ENCODE data around the gene IER3.
"Not testable (repeated sequence)": the region's sequence is repeated elsewhere in the genome, so short reads cannot be mapped to it uniquely, and the experiment has no call there.

IER3 gene

DNA sequence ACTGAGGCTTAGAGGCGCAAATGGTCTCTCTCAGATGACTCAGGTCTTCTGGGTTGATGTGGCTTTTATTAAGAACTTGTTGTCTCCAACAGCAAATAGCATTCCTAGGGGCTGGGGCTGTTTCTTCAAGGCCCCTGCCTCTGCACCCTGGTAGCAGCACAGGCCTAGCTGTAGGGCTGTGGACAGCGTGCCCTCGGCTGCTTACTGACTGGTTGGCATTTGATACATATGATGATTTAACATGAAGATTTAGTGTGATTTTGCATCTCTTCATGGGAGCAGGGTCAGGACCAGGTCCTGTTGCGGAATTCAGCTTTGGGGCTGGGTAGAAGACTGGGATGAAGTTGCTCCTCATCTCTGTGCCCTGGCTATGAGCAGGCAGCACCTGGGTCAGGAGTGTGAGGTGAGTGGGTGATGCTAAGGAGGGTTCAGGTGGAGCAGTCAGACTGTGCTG lies 24.3 kb upstream of the IER3 start:
- no peak for DNase-seq (ENCODE audit: low spot score)

GRCh38 chr6:30767944-30768301 lies 23.6 kb upstream of the IER3 start:
- no peak for DNase-seq (ENCODE audit: low spot score)

- no peak for DNase-seq (ENCODE audit: low spot score)
These were observed 23.0 kb upstream of the IER3 start for GRCh38 chr6:30767158-30767943.

GRCh38 chr6:30766461-30767157 lies 22.3 kb upstream of the IER3 start:
- no peak for DNase-seq (ENCODE audit: low spot score)

- not testable (repeated sequence) for DNase-seq (ENCODE audit: low spot score)
These were observed 21.1 kb upstream of the IER3 start for GRCh38 chr6:30765495-30765894.

DNA sequence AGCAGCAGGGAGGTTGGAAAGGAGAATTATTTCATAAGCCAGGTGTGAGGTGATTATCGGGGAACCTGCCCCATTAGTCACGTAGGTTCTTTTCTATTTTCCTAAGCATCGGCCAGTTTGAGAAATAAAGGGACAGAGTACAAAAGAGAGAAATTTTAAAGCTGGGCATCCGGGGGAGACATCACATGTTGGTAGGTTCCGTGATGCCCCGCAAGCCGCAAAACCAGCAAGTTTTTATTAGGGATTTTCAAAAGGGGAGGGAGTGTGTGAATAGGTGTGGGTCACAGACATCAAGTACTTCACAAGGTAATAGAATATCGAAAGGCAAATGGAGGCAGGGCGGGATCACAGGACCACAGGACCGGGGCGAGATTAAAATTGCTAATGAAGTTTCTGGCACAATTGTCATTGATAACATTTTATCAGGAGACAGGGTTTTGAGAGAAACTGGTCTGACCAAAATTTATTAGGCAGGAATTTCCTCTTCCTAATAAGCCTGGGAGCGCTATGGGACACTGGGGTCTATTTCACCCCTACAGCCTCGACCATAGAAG lies 20.2 kb upstream of the IER3 start:
- DNase-seq (ENCODE audit: low spot score): not testable (repeated sequence)

DNA sequence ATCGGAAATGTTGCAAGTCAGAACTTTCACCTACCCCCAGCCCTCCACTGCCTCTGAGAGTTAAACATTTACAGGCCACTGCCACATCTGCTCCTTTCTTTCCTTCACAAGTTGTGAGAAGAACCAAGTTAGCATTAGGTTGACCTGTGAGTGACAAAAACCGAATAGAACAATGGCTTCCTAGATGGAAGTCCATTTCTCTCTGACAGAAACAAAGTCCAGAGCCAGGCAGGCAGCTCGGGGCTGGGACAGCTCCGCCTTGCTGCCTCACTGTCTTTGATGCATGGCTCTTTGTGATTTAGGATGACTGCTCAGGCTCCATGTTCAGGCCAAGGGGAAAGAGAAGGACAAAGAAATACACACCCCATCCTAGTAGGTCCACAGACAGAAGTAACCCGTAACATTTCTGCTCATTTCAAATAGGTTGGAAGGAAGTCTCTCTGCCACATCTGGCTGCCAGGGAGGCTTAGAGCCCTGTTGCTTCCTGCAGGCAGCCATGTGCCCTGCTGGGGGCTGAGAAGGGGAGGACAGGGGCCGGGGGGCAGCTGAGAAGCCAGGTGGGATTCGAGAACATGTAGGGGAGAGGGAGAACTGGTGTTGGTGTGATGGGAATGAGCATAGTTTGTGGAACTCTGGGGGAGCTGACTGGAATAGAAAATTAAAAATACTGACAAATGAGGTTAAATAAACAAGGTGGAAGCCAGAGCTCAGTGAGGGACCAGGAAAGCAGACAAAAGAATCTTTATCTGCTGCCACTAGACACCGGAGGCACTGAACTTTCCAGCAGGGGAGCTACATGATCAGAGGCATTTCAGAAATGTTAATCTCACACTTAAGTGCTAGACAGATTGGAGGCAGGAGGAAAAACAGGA lies 19.5 kb upstream of the IER3 start:
- DNase-seq (ENCODE audit: low spot score): no peak

- no peak for DNase-seq (ENCODE audit: low spot score)
These were observed 18.8 kb upstream of the IER3 start for GRCh38 chr6:30763155-30763617.

- DNase-seq (ENCODE audit: low spot score): no peak
These were observed 17.6 kb upstream of the IER3 start for GRCh38 chr6:30761791-30762429.

DNA sequence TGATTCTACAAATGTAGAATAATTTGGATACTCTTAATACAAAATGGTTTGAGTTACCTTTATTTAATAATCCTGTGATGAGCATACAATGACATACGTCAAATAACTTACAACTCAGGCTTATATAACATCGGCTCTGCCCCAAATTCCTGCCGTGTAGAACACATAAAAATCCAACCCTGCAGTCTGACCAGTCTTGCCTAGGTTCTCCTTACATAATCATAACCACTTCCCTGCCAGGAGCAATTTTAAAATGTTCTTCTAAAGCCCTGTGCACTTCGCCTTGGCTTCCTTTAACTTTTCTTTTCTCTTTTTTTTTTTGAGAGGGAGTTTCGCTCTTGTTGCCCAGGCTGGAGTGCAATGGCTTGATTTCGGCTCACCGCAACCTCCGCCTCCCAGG lies 16.2 kb upstream of the IER3 start:
- DNase-seq (ENCODE audit: low spot score): no peak

- DNase-seq (ENCODE audit: low spot score): no peak
These were observed 15.4 kb upstream of the IER3 start for GRCh38 chr6:30759575-30760239.

DNA sequence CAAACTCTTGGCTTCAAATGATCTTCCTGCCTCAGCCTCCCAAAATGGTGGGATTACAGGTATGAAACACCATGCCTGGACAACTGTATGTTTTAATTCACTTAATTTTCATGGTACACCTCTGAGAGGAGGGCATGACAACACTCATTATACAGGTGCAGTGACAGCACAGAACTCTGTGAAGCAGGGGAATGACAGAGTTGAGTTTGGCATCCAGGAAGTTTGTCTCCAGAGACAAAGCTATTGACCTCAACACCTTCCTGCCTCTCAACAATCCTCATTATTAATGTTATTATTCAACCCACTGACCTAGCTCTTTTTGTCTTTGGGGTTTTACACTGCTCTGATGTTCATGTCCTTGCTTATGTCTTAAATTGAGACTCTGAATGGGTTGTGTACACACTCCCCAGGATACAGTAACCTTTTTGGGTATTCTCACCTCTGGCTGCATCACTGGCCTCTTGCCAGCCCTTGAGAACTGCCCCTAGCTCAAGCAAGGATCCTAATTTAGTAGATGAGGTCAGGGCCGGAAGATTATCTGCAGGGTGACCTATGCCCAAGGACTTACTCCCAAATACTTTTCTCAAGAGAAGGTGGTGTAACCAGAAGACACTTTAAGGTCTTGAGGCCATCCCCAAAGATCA lies 13.0 kb upstream of the IER3 start:
- no peak for DNase-seq (ENCODE audit: low spot score)

- DNase-seq (ENCODE audit: low spot score): not testable (repeated sequence)
These were observed 12.2 kb upstream of the IER3 start for GRCh38 chr6:30756405-30757003.

DNA sequence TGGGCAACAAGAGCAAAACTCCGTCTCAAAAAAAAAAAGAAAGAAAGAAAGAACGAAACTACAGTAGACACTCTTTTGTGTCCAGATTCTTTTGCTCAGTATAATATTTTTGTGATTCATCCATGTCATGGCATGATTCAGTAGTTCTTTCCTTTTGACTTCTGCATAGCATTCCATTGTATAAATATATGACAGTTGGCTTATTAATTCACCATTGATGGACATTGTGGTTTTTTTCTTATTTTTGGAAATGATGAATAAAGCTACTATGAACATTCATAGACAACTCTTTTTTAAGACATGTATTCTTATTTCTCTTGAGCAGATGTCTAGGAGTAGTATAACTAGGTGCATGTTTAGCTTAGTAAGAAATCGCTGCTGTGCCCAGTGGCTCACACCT lies 10.3 kb upstream of the IER3 start:
- no peak for DNase-seq (ENCODE audit: low spot score)

DNA sequence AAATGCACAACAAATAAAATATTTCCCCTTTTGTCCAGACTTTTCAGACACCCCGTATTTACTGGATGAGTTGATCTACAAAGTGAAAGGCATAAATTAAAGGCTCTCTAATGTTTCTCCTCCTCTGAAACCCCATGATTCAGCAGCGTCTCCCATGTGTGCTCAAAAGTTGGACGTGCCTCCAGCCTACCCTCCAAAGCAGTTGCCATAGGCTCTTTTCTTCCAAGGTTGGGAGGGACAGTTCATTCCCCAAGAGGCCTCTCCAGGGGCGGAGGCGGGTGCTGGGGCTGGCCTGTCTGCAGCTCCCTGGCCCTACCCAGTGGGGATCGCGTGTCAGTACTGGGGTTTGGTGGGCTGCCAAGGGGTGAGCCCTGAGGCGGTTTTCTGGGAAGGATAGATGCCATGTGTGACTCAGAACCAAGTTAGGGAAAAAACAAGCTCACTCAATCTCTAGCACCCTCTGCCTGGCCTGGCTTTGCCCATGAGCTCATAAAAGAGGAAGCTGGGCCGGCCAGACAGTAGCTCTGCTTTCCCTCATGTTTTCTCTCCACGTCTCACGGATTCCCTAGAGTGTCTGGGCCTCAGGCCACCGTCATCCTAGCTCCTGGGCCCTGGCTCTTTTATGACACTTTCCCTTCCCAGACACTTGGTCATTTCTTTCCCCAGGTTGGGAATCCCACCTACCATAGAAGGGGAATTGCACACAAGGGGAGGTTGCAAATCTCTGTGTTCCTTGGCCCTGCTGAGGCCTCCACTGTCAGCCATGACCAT lies 8.0 kb upstream of the IER3 start:
- no peak for DNase-seq (ENCODE audit: low spot score)

GRCh38 chr6:30750379-30750668 lies 6.0 kb upstream of the IER3 start:
- DNase-seq (ENCODE audit: low spot score): no peak

GRCh38 chr6:30749554-30750378 lies 5.4 kb upstream of the IER3 start:
- no peak for DNase-seq (ENCODE audit: low spot score)

GRCh38 chr6:30748851-30749540 lies 4.6 kb upstream of the IER3 start:
- no peak for DNase-seq (ENCODE audit: low spot score)

Data from germinal center (tissue), 1 donor.